A673 (cell line): ENCODE data around the gene CHD2.

ENCODE experiments used
- EZH2 ChIP-seq: fragments of 200-600 bp; sonication (generic); IDR thresholded peaks from 2 replicates; pipeline ENCODE4 v1.6.1; 2017; ENCODE audit warnings: borderline replicate concordance, low read depth, mild to moderate bottlenecking, mixed read lengths, antibody characterized with exemption, low read length; ENCODE audit not compliant: poor library complexity, severe bottlenecking
- TF ChIP-seq, protein P1 (sequence below): fragments of 300-800, 200-600 bp; sonication (generic); conservative IDR thresholded peaks from 2 replicates; pipeline ENCODE4 v1.5.1; 2017; ENCODE audit warnings: low read depth, mild to moderate bottlenecking, antibody characterized with exemption, low read length, moderate library complexity, mixed read lengths

GRCh38 chr15:92954578-92954977, 54.5 kb downstream of the CHD2 start:
- TF ChIP-seq, protein P1, sequence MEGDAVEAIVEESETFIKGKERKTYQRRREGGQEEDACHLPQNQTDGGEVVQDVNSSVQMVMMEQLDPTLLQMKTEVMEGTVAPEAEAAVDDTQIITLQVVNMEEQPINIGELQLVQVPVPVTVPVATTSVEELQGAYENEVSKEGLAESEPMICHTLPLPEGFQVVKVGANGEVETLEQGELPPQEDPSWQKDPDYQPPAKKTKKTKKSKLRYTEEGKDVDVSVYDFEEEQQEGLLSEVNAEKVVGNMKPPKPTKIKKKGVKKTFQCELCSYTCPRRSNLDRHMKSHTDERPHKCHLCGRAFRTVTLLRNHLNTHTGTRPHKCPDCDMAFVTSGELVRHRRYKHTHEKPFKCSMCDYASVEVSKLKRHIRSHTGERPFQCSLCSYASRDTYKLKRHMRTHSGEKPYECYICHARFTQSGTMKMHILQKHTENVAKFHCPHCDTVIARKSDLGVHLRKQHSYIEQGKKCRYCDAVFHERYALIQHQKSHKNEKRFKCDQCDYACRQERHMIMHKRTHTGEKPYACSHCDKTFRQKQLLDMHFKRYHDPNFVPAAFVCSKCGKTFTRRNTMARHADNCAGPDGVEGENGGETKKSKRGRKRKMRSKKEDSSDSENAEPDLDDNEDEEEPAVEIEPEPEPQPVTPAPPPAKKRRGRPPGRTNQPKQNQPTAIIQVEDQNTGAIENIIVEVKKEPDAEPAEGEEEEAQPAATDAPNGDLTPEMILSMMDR: peak; percentile 63
- TF ChIP-seq EZH2: no peak
